ENCODE results near the gene COL19A1.
"Not testable (repeated sequence)": the region's sequence is repeated elsewhere in the genome, so short reads cannot be mapped to it uniquely, and the experiment has no call there.

The COL19A1 gene

DNA sequence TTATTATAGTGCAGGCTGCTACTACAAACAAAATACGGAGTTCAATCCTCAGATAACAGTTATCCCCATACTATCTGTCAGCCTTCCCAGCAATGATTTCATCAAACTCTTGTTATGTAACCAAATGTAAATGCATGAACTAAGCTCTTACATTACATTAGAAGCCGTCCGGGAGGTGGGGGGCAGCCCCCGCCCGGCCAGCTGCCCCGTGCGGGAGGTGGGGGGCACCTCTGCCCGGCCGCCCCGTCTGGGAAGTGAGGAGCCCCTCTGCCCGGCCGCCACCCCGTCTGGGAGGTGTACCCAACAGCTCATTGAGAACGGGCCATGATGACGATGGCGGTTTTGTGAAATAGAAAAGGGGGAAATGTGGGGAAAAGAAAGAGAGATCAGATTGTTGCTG lies 99.6 kb downstream of the COL19A1 start:
- DNase-seq (ENCODE audit: low spot score) = not testable (repeated sequence)

DNA sequence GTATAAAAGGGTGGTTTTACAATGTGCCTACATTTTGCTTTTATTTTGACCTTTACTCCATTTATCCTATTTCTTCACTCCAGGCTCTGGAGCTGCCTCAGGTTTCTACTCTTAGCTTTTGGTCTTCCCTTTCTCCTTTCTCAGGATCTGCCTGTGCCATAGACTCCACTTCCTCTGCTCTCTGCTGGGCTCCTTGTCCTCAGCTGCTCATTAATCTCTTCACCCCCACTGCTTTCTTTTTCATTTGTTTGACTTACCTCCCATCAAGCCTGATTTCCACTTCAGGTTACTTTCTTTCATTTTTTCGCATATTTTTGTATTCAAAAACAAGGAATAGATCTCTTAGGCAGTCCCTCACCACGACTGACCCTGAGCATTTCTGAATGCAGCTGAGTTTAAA lies 106.8 kb downstream of the COL19A1 start:
- no peak for DNase-seq (ENCODE audit: low spot score)

- no peak for DNase-seq (ENCODE audit: low spot score)
Measured at GRCh38 chr6:69973763-69974162, 107.4 kb downstream of the COL19A1 start.

DNA sequence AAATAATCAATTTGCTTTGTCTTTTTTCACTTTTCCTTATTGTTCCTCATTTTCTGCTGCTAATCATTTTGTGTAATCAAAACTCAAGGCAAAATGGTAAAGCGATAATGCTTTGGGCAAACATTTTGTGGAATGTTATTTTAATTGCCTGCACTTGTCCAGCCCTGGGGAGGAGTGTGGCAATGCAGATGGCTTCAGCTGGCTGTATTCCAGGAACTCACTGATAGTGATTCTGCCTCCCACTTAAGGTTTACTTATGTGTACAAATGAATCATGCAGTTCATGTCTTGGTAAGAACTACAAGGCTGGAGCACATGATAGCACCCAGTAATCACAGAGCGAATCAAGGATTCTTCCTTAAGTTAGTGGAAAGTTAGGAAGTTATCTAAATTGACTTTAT lies 107.8 kb downstream of the COL19A1 start:
- no peak for DNase-seq (ENCODE audit: low spot score)

- DNase-seq (ENCODE audit: low spot score) = no peak
Measured at GRCh38 chr6:69976591-69977090, 110.3 kb downstream of the COL19A1 start.

- DNase-seq (ENCODE audit: low spot score) = no peak
Measured at GRCh38 chr6:69980624-69981023, 114.3 kb downstream of the COL19A1 start.

GRCh38 chr6:69984506-69984905 lies 118.2 kb downstream of the COL19A1 start:
- DNase-seq (ENCODE audit: low spot score) = no peak

DNA sequence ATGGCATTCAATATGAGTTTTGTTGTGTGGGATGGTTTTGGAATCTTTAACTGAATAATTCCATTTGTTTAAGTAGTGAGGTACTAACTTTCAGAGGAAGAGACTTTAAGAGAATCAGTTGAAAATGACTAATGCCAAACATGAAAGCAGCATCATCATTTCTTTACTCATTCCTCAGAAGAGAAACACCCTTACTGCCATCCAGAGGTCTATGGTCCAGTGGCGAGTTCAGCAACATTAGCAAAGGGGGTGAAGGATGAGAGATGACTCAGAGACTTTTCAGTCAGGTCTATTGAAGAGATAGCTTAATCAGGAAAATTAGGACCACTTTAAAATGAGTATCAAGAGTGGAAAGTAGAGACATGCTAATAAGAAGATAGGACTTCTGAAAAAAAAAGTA lies 118.8 kb downstream of the COL19A1 start:
- no peak for DNase-seq (ENCODE audit: low spot score)

DNA sequence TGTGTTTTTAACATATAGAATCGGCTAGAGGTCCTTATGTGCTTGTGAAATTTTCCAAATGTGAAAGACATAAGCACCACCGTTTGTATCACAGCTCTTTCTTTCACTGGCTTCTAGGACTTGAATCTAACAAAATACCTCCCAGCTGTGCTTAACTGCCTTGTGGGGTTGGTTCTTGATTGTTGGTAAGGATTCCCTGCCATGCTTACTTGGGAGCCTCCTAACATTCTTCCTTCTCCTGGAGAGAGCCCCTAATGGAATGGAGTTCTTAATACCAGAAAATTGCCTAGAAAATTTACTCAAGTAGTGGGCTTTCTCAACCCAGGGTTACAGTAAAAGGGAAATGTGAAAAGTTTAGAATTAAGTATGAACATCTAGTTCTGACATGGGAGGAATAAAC lies 121.2 kb downstream of the COL19A1 start:
- DNase-seq (ENCODE audit: low spot score) = no peak

GRCh38 chr6:69988458-69989126 lies 122.2 kb downstream of the COL19A1 start:
- DNase-seq (ENCODE audit: low spot score) = no peak

DNA sequence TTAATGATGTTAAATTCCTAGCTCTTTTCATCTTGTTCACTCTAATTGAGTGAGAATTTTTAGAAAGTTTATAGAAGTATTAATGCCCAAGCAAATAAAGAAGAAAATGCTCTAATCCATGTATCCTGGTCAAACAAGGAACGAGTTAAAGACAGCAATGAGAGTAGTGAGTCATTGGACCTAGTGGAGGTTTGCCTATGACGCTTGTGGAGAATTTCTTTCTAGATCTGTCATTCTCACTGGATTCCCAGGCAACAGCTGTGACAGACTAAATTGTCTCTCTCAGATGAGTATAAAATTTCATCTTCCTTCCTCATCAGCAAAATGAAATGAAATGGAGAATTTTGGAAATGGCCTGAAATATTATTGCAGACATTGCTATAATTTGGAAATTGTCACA lies 127.9 kb downstream of the COL19A1 start:
- DNase-seq (ENCODE audit: low spot score) = no peak

- no peak for DNase-seq (ENCODE audit: low spot score)
Measured at GRCh38 chr6:70008189-70008588, 141.8 kb downstream of the COL19A1 start.

DNA sequence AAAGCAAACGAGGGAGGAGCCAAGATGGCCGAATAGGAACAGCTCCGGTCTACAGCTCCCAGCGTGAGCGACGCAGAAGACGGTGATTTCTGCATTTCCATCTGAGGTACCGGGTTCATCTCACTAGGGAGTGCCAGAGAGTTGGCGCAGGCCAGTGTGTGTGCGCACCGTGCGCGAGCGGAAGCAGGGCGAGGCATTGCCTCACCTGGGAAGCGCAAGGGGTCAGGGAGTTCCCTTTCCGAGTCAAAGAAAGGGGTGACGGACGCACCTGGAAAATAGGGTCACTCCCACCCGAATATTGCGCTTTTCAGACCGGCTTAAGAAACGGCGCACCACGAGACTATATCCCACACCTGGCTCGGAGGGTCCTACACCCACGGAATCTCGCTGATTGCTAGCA lies 144.0 kb downstream of the COL19A1 start:
- not testable (repeated sequence) for DNase-seq (ENCODE audit: low spot score)

GRCh38 chr6:70023201-70023600 lies 156.8 kb downstream of the COL19A1 start:
- DNase-seq (ENCODE audit: low spot score) = not testable (repeated sequence)

DNA sequence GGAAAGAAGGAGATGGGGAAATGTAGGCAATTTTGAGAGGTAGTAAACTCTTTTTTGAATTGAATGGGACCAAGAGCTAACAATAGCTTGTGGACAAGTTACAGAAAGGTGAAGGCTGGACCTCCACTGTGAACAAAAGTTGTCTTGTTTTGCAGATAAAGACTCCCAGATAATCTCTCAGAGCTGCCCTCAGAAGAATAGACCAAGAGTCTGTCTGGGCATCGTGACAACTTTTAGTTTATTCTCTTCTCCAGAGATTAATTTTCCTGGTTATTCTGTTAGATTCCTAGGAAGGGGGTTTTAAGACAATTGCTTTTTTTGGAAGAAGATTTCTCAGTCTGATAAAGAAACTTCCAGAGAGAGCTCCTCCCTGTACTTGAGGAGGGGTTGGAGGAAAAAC lies 161.9 kb downstream of the COL19A1 start:
- no peak for DNase-seq (ENCODE audit: low spot score)

DNA sequence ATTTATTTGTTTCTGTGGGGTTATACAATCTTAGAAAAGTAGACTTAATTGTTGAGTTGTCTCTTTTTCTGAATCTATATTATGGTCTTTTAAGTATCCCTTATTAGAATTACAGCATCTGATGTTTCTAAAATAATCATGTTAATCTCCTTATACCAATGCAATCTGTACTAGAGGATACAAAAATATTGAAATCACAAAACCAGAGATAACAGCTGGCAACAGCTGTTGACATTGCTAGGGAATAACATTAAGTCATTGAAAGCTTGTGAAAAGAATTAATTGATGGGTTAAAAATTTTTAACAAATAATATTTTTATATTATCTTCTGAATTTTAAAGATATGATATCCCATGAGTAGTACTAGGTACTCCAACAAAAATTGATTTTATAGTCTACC lies 162.6 kb downstream of the COL19A1 start:
- DNase-seq (ENCODE audit: low spot score) = no peak

DNA sequence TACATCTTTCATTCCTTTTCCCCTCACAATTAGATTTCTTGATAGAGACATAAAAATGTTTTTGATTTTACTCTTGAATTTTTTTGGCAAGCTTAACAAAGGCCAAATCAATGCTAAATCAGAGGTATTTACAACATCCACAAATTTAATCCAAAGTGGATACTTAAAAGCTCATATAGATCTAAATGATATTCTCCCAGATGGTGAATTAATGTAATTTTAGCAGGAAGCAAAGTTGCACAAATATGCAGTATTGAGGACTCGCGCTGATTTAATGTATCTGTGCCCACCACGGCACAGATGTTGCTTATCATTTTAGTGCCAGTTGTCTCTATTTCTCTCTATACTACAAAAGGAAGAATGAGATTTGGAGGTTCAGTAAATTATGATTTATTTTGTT lies 167.4 kb downstream of the COL19A1 start:
- no peak for DNase-seq (ENCODE audit: low spot score)

DNA sequence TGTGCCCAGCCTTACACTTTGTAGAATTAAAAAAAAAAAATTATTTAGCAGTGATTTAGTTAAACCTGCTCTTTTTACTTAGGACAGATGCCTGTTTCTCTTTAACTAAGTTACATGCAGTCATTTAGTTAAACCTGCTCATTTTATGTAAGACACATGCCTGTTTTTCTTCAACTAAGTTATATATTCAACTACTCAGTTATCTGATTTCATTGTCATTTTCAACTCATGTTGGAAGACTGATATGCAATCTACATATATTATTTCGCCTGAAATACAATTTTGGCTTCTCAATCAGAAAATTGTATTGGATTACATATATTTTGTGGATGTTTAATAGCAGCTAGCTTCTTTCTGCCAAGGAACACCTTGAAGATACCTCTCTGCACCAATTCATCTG lies 171.1 kb downstream of the COL19A1 start:
- DNase-seq (ENCODE audit: low spot score) = no peak

DNA sequence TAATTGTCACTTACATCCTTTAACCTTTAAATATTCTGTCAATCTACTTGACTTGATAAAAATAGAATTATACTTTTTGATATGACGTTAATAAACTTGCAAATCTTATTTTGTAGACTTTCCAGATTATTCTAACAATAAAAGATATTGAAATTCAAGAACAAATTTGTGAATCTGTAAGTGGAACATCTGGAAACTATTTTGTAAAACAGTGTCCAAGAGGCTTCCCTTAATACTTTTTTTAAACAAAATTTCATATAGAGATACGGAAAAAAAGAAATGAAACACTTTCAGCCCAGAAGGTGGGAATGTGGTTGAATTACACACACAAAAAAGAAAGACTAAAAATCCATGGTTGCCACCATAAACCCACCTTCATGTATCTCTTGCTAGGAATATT lies 174.4 kb downstream of the COL19A1 start:
- no peak for DNase-seq (ENCODE audit: low spot score)

- DNase-seq (ENCODE audit: low spot score) = no peak
Measured at GRCh38 chr6:70041411-70041810, 175.1 kb downstream of the COL19A1 start.

DNA sequence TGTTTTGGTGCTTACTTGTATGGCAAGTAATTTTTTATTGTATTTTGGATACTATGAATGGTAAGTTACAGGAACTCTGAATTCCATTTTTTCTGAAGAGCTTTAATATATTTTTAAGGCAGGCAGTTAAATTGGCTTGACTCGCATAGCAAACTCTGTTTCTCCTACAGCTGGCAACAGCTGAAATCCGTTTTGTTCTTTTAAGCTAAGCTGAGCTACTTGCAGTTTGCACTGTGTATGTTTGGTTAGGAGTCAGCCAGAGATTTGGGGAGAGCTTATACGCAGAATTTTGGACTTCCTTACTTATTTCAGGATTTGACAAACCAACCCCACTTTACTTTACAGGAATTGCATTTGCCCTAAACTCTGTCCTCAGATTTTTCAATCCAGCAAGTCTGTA lies 179.1 kb downstream of the COL19A1 start:
- DNase-seq (ENCODE audit: low spot score) = no peak

GRCh38 chr6:70051197-70052124 lies 185.1 kb downstream of the COL19A1 start:
- DNase-seq (ENCODE audit: low spot score) = no peak

DNA sequence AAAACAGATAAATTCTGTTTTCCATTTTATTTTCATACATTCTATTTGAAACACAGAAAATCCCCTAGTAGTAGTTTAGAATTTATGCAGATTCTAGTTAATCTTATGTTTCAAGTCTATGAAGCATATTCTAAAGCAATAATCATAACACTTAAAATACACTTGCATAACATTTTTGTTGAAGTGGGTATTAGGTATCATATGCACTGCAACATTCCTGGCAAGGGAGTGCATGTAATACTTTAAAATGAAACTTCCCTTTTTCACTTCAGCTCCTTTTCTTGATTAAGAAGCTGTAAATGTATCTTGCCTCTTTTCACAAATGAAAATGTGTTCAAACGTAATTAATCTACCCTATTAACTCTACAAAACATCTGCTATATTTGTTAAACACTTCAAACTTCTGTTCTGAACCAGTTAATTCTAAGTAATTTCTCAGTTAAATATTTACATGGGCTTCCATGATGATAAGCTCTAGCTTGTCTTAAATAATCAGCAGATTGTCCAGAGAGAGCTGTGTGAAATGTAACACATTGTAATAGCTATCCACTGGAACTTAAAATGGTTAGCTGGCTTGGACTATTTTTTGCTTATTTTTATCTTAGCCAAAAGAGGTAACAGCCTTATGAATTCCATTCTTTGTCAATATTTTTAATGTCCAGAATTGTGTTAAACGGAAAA lies 192.8 kb downstream of the COL19A1 start:
- no peak for DNase-seq (ENCODE audit: low spot score)
